ELR (cell line): ENCODE measurements around the gene GLYATL2.

Experiments
- DNase-seq: peaks from one replicate; pipeline ENCODE4 v3.0.0-alpha.2; 2015; ENCODE audit warnings: low read depth

GLYATL2 gene

DNA sequence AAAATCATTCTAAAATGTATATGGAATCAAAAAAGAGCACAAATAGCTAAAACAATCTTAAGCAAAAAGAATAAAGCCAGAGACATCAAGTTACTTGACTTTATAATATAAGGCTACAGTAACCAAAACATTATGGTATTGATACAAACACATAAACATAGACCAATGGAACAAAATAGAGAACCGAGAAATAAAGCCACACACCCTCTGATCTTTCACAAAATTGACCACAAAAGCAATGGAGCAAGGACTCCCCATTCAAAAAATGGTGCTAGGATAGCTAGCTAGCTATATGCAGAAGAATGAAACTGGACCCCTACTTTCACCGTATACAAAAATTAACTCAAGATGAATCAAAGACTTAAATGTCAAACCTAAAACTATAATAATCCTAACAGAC, 43.2 kb downstream of the GLYATL2 start:
- no peak for DNase-seq

DNA sequence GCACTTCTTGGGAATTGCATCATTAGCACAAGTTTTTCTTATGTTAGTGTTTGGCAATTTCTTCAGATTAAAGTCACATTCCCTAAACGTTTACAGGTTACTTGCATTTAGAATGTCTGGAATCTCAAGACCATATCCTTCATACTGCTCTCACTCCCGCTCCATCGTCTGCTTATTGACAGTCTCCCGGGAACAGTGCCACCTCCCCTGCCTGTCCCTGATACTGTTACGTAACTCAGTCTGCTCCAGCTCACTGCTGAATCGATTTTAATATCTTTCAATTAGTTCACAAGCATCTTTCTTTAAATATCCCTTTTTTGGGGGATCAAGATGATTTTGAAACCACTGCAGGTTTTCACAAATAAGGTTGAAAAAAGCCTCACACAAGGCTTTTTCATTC, 48.2 kb downstream of the GLYATL2 start:
- DNase-seq: peak; percentile 19

DNA sequence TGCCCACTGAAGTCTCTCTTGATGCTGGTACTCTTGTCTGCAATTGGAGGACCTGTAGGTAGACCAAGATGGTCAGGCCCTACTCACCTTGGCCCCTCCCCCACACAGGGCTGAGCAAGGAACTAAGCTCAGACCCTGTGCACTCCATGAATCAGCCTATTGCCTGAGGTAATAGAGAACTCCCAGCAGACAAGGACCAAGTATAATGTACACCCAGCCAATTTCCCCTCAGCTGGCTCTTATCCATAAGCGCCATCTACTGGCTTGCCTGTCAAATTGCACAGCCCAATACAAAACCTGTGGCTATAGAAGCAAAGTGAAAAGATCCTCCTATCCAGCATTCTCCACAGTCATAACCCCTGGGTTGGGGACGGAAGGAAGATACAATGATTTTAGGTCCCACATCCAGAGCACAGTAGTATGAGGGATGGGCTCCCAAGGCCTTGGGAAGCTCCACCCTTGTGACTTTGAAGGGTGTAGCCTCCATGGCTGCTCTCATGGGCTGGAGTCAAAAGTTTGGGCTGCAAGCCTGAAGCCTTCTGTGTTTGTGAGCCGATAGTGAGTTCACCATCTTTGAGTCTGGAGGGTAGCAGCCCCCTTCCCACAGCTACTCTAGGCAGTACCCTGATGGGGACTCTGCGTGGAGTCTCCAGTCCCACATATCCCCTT, 56.0 kb downstream of the GLYATL2 start:
- DNase-seq: peak; percentile 80

DNA sequence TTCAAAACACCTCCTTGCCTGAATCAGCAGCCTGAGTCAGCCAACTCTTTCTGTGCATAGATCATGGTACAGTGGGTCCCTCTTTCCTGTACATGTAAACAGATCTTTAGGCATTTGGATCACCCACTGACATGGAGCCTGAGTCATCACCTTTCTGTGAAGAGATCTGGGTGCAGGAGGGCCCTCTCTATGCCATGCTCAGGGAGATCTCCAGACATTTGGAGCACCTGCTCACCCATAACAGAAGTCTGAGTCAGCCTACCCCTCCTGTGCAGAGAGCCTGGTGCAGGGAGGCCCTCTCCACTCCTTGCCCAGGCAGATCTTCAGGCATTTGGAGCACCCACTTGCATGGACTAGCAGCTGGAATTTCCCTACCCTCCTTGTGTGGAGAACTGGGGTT, 56.6 kb downstream of the GLYATL2 start:
- peak; percentile 84 for DNase-seq

DNA sequence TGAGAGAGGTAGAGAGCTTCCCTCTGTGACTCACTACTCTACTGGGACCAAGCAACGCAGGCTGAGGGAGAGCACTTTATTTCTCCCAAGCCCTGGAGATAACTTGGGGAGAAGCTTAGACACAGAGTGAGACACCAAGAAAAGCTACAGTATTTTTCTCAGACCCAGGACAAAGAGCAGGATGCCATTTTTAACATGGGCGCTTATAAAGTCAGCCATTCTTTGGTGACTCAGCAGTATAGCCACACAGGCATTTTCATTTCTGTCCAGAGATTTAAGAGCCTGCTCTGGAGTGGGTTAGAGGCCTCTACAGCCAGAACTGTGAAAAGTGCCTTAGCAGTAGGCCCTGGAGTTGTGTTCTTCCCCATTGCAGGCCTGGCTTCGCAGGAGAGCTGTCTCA, 57.8 kb downstream of the GLYATL2 start:
- peak; percentile 20 for DNase-seq

DNA sequence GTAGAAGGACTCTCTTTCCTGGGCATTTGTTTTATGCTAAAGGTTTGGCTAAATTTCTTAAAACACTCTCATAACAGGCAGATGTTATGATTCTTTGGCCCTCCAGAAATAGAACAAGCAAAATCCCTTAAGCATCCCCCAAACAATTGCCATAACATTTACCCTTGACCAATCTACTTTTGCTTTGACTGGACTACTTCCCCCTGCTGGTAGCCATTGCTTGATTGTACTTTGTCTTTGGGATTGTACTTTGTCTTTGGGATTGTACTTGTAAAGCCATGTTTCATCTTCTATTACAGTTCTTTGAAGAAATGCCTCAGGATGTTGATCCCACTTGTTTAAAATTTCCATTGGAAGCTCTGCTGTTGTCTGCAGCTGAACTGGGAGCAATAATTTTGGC, 59.5 kb downstream of the GLYATL2 start:
- no peak for DNase-seq
